ENCODE results near the gene GJC3. TPM values are rescaled to one million over a fixed set of nuclear protein-coding genes. Genes with fewer than 3 reads are reported as not detected.
"Not testable (repeated sequence)": the region's sequence is repeated elsewhere in the genome, so short reads cannot be mapped to it uniquely, and the experiment has no call there.

Gene GJC3, protein sequence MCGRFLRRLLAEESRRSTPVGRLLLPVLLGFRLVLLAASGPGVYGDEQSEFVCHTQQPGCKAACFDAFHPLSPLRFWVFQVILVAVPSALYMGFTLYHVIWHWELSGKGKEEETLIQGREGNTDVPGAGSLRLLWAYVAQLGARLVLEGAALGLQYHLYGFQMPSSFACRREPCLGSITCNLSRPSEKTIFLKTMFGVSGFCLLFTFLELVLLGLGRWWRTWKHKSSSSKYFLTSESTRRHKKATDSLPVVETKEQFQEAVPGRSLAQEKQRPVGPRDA
- not detected for total RNA-seq

GRCh38 chr7:99928994-99929729 is at the start of gene GJC3:
GJC3 (minus strand) TSS chr7:99929620; CDS start chr7:99929620, 0 bp downstream.
- Histone ChIP-seq H3K4me1 (peaks cover 0 to 10% (median 0%) of the 10 kb centered on the region in 4 donors), H3K36me3 (no peaks in the 10 kb centered on the region), H3K4me3 (peak within 1 kb of the TSS in 3 of 4 donors; percentile 19 to 46 (median 20)), H3K9me3 (no peaks in the 10 kb centered on the region), H3K27me3 (no peaks in the 10 kb centered on the region), H3K27ac (no peak within 1 kb of the TSS)
- peak; percentile 31 to 73 (median 63) for DNase-seq
- no peak for TF ChIP-seq POLR2A (IDR thresholded peaks at IDR 0.05)
- TF ChIP-seq, protein P1, sequence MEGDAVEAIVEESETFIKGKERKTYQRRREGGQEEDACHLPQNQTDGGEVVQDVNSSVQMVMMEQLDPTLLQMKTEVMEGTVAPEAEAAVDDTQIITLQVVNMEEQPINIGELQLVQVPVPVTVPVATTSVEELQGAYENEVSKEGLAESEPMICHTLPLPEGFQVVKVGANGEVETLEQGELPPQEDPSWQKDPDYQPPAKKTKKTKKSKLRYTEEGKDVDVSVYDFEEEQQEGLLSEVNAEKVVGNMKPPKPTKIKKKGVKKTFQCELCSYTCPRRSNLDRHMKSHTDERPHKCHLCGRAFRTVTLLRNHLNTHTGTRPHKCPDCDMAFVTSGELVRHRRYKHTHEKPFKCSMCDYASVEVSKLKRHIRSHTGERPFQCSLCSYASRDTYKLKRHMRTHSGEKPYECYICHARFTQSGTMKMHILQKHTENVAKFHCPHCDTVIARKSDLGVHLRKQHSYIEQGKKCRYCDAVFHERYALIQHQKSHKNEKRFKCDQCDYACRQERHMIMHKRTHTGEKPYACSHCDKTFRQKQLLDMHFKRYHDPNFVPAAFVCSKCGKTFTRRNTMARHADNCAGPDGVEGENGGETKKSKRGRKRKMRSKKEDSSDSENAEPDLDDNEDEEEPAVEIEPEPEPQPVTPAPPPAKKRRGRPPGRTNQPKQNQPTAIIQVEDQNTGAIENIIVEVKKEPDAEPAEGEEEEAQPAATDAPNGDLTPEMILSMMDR (IDR thresholded peaks at IDR 0.05) = peak in 4 of 6 experiments; percentile 19 to 49 (median 44)

DNA sequence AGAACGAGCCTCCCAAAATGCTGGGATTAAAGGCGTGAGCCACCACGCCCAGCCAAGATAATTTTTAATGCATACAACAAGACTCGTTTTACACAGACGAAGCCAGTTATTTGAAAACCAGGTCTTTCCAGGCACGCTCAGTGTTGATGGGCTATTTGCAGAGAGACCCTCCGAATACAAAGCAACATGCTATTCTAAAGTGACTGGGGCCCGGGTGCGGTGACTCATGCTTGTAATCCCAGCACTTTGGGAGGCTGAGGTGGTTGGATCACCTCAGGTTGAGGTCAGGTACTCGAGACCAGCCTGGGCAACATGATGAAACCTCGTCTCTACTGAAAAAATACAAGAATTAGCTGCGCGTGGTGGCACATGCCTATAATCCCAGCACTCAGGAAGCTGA is 47.2 kb upstream of the GJC3 start:
- peak overlapping the region in 1 of 4 donors; percentile 43 for H3K27ac ChIP-seq

DNA sequence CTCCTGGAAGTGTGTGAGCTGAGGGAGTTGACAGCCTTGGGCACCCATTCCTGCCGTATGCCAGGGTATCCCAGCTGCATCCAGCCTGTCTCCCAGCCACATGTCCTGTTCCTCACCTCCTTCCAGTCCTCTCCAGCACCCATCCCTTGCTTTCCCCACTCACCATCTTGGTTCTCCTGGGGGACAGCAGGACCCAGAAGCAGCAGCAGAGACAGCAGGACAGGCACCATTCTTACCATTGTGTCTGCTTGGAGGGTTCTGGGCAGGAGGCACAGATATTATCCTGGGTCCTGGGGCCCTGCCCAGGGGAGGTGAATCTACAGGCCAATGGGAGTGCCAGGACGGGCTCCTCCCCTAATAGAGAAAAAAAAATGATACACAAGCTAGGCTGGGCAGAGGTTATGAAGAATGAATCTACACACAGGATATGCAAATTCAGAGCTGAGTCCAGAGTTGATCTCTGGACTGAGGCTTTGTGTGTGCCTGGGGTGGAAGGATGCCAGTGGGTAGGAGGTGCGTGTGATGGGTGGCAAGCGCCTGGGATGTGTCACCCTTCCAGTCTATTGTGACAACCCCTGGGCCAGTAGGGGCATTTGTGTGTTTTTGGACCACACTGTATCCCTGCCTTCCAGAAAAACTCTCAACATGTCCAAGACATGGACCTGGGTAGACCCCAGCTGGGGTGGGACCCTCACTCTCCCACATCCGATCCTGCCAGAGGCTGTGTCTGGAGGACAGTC is 46.5 kb upstream of the GJC3 start, which contains the start of gene AZGP1:
Gene AZGP1 (minus strand): TSS at position 250 of the 740 bp plus-strand sequence. CDS start 11 bp downstream, at position 239.
- Histone ChIP-seq H3K4me1 (no peaks in the 10 kb centered on the region), H3K4me3 (peak within 1 kb of the TSS in 1 of 4 donors; percentile 23), H3K9me3 (no peaks in the 10 kb centered on the region), H3K27ac (peak within 1 kb of the TSS in 1 of 4 donors; percentile 43), H3K27me3 (no peaks in the 10 kb centered on the region), H3K36me3 (no peaks in the 10 kb centered on the region)
- no peak for TF ChIP-seq POLR2A (IDR thresholded peaks at IDR 0.05)
- TF ChIP-seq, protein P1 (IDR thresholded peaks at IDR 0.05) = no peak
- peak in 2 of 3 donors; percentile 74 to 76 for DNase-seq

More for the DNA sequence above, 47.2 kb upstream of the GJC3 start:
- Histone ChIP-seq H3K36me3 (no peaks in the 10 kb centered on the region), H3K27me3 (no peaks in the 10 kb centered on the region), H3K4me3 (no peak overlapping the region), H3K9me3 (no peaks in the 10 kb centered on the region), H3K4me1 (no peaks in the 10 kb centered on the region)
- TF ChIP-seq, protein P1 (IDR thresholded peaks at IDR 0.05) = no peak
- no peak for TF ChIP-seq POLR2A (IDR thresholded peaks at IDR 0.05)
- no peak for DNase-seq

- Histone ChIP-seq H3K36me3 (no peaks in the 10 kb centered on the region), H3K4me3 (no peak overlapping the region), H3K4me1 (no peaks in the 10 kb centered on the region), H3K27me3 (no peaks in the 10 kb centered on the region), H3K9me3 (no peaks in the 10 kb centered on the region), H3K27ac (no peak overlapping the region)
- no peak for DNase-seq
- TF ChIP-seq POLR2A (IDR thresholded peaks at IDR 0.05) = no peak
- TF ChIP-seq, protein P1 (IDR thresholded peaks at IDR 0.05) = no peak
Measured at GRCh38 chr7:99974681-99975080, 45.3 kb upstream of the GJC3 start.

- not testable (repeated sequence) for H3K9me3 ChIP-seq, DNase-seq, H3K36me3 ChIP-seq, H3K4me3 ChIP-seq, H3K27me3 ChIP-seq, H3K27ac ChIP-seq, H3K4me1 ChIP-seq
Measured at GRCh38 chr7:99973817-99974216, 44.4 kb upstream of the GJC3 start.

Measured in Peyer's patch (tissue), 4 donors.